Activated CD8-positive, alpha-beta memory T cell treated with anti-CD3 and anti-CD28 coated beads for 36 hours (primary cell): ENCODE results near the gene ZNF136. TPM values are rescaled to one million over a fixed set of nuclear protein-coding genes. Genes with fewer than 3 reads are reported as not detected.

Experiments used
- total RNA-seq, 2 experiments: library from RNA; stranded (reverse); gene quantifications; one replicate each; pipeline ENCODE4 v1.2.3, GENCODE V29; 2021

ZNF136 gene
- total RNA-seq, 2 experiments from 2014 or later: 9.2 to 10.1 TPM

Other genes starting within 250 kb of the ZNF136 start
- gene ZNF700, start 238.0 kb upstream of the ZNF136 start, total RNA-seq: 10 to 100 TPM in 1 of 2 experiments, 1 to 10 TPM in 1; 9.1 to 10.7 TPM
- 1 to 10 TPM in 1 of 2 experiments, under 1 TPM in 1; 0.80 to 1.0 TPM for gene ZNF763, start 198.1 kb upstream of the ZNF136 start, total RNA-seq
- gene ZNF433, start 127.4 kb upstream of the ZNF136 start, total RNA-seq: under 1 TPM; 0.65 to 0.74 TPM
- under 1 TPM; 0.59 to 0.65 TPM for gene ZNF878, start 110.1 kb upstream of the ZNF136 start, total RNA-seq
- 1 to 10 TPM; 3.0 to 3.3 TPM for gene ZNF844, start 98.4 kb upstream of the ZNF136 start, total RNA-seq
- gene ZNF20, start 22.7 kb upstream of the ZNF136 start, total RNA-seq: 1 to 10 TPM; 2.3 to 2.7 TPM
- 1 to 10 TPM; 2.8 to 3.5 TPM for gene ZNF625, start 6.4 kb upstream of the ZNF136 start, total RNA-seq
- 1 to 10 TPM; 6.4 to 6.9 TPM for gene ZNF44, start 131.8 kb downstream of the ZNF136 start, total RNA-seq
- gene ZNF563, start 170.5 kb downstream of the ZNF136 start, total RNA-seq: 1 to 10 TPM; 3.2 to 3.5 TPM
- gene ZNF442, start 202.6 kb downstream of the ZNF136 start, total RNA-seq: 1 to 10 TPM; 1.5 to 2.5 TPM
- 1 to 10 TPM; 2.8 to 3.8 TPM for gene ZNF799, start 238.2 kb downstream of the ZNF136 start, total RNA-seq